Mucosa of rectum (tissue), 2 donors: ENCODE results near the gene INO80C.

ENCODE experiments used
- H3K27ac ChIP-seq, 2 donors: one replicate each; pipeline ENCODE4 v1.7.0; 2013; ENCODE audit warnings: inconsistent platforms in 2 of 2, low read depth in 2 of 2, low read length in 2 of 2
- H3K27me3 ChIP-seq, 2 donors: one replicate each; pipeline ENCODE4 v1.7.0; 2013; ENCODE audit warnings: low read length in 2 of 2; ENCODE audit not compliant: control insufficient read depth in 2 of 2, insufficient read depth in 2 of 2
- H3K36me3 ChIP-seq, 2 donors: one replicate each; pipeline ENCODE4 v1.7.0; 2013; ENCODE audit warnings: low read length in 2 of 2; ENCODE audit not compliant: control insufficient read depth in 2 of 2, insufficient read depth in 2 of 2
- H3K4me1 ChIP-seq, 2 donors: one replicate each; pipeline ENCODE4 v1.7.0; 2013; ENCODE audit warnings: low read length in 2 of 2, mild to moderate bottlenecking in 1 of 2; ENCODE audit not compliant: control insufficient read depth in 2 of 2, insufficient read depth in 2 of 2
- H3K4me3 ChIP-seq, 2 donors: one replicate each; pipeline ENCODE4 v1.7.0; 2013; ENCODE audit warnings: low read length in 2 of 2
- H3K9ac ChIP-seq, 2 donors: one replicate each; pipeline ENCODE4 v1.7.0; 2013; ENCODE audit warnings: low read length in 2 of 2, low read depth in 1 of 2, mild to moderate bottlenecking in 1 of 2
- H3K9me3 ChIP-seq, 2 donors: one replicate each; pipeline ENCODE4 v1.7.0; 2013; ENCODE audit warnings: low read length in 2 of 2; ENCODE audit not compliant: control insufficient read depth in 2 of 2
- donor health status: healthy.
- donor health status: Normal muscosa, but diverticular disease.

INO80C gene

DNA sequence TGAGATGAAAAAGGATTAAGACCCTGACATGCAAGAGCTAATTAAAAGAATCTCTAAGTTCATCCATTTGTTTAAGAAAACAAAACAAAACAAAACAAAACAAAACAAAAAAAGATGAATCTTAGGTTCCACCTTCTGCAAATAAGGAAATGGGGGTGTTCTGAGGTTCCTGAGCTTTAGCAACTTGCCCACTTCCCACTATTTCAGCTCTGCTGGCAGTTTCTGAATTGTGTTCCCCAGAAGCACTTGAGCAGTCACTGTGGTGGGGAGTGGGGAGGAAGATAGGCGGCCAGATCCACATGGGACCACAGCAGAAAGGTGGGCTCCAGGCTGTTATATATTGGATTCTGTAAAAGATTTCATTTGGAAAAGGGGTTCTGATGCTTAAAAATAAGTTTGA, 20.3 kb downstream of the INO80C start:
- Histone ChIP-seq H3K36me3 (no peaks in the 10 kb centered on the region), H3K4me3 (no peak overlapping the region), H3K27ac (peak overlapping the region in 1 of 2 donors; percentile 18), H3K9ac (no peak overlapping the region), H3K4me1 (peaks cover 23 to 29% of the 10 kb centered on the region in 2 donors), H3K9me3 (no peaks in the 10 kb centered on the region), H3K27me3 (no peaks in the 10 kb centered on the region)

DNA sequence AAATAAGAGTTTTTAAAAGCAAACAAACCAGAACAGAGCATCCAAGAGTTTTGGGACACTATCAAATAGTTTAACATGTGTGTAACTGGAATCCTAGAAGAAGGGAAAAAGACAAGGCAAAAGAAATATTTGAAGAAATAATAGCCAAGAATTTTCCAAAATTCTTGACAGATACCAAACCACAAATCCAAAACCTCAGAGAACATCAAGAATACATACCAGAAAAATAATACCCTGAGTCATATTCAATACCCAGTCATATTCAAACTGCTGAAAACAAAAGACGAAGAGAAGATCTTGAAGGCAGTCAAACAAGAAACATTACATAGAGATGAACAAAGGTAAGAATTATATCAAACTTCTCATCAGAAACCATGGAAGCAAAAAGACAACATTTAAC, 22.9 kb downstream of the INO80C start:
- Histone ChIP-seq H3K4me1 (peaks cover 6 to 17% of the 10 kb centered on the region in 2 donors), H3K4me3 (no peak overlapping the region), H3K27ac (no peak overlapping the region), H3K36me3 (no peaks in the 10 kb centered on the region), H3K9ac (no peak overlapping the region), H3K9me3 (no peaks in the 10 kb centered on the region), H3K27me3 (no peaks in the 10 kb centered on the region)

DNA sequence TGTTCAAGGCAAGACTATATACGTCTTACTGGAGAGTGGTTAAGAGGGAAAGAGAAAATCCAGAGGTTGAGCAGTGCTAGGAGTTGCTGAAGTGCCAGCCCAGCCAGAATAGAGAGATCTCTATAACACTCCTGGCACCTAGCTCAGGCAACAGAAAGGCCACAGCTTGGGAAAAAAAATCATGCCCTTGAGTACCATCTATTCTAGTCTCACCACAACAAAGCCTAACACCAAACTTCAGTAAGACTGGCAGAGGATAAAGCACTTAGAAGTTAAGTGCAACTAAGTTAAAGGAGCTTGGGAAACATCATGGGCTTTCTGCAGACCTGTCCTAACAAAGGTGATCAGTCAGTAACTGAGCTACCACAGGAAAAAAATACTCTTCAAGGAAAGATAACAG, 24.2 kb downstream of the INO80C start:
- Histone ChIP-seq H3K27me3 (no peaks in the 10 kb centered on the region), H3K4me3 (no peak overlapping the region), H3K9me3 (no peaks in the 10 kb centered on the region), H3K9ac (no peak overlapping the region), H3K27ac (no peak overlapping the region), H3K4me1 (peaks cover 2 to 6% of the 10 kb centered on the region in 2 donors), H3K36me3 (no peaks in the 10 kb centered on the region)

DNA sequence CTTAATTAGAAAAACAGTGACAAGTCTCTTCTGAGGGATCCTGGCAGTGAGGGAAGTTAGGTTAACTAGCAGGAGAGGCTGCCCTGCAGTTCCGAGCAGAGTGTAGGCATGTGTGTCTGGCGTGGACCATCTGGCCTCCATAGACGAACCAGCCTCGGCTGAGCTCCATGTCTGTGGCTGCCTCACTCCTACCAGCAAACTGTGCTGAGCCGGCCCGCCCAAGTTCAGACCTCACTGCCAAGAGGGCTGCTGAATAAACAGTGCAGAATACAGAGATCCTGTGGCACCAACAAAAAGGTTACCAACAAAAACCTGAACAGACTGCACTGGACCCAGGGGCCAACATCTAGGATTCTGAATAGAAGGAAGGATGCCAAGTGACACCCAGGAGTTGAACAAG, 27.3 kb downstream of the INO80C start:
- H3K9ac ChIP-seq, result no peak overlapping the region
- H3K36me3 ChIP-seq, result peaks cover 2 to 3% of the 10 kb centered on the region in 2 donors
- no peaks in the 10 kb centered on the region for H3K27me3 ChIP-seq
- H3K4me3 ChIP-seq, result no peak overlapping the region
- H3K4me1 ChIP-seq, result no peaks in the 10 kb centered on the region
- H3K9me3 ChIP-seq, result no peaks in the 10 kb centered on the region
- no peak overlapping the region for H3K27ac ChIP-seq

- Histone ChIP-seq H3K27ac (no peak overlapping the region), H3K36me3 (peaks cover 2 to 3% of the 10 kb centered on the region in 2 donors)
Measured at GRCh38 chr18:35469725-35470124, 28.0 kb downstream of the INO80C start.

GRCh38 chr18:35468711-35469110, 29.0 kb downstream of the INO80C start:
- H3K4me1 ChIP-seq, result no peaks in the 10 kb centered on the region
- H3K36me3 ChIP-seq, result peaks cover 2 to 3% of the 10 kb centered on the region in 2 donors
- no peak overlapping the region for H3K9ac ChIP-seq
- no peak overlapping the region for H3K4me3 ChIP-seq
- no peaks in the 10 kb centered on the region for H3K27me3 ChIP-seq
- no peaks in the 10 kb centered on the region for H3K9me3 ChIP-seq
- H3K27ac ChIP-seq, result no peak overlapping the region

More at GRCh38 chr18:35469725-35470124, 28.0 kb downstream of the INO80C start:
- Histone ChIP-seq H3K9me3 (no peaks in the 10 kb centered on the region), H3K4me3 (no peak overlapping the region), H3K27me3 (no peaks in the 10 kb centered on the region), H3K9ac (no peak overlapping the region), H3K4me1 (no peaks in the 10 kb centered on the region)

DNA sequence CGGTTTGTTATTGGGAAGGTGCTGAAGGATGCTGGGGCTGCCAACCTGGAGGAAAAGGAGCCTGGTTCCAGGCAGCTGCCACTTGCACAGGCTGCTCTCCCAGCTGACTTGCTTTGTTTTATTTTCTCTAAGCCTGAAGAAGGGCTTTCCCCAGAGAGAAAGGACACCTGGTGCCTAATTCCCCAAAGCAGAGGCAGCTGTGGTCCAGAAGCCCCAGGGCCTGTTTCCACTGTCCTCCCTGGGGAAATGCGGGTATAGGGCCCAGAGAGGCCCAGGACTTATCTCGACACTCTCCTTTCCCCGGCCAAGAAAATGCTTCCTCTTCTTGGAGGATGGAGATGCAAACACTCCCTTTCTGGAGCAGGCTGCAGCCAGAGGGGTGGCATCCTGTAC, 30.1 kb downstream of the INO80C start:
- no peaks in the 10 kb centered on the region for H3K4me1 ChIP-seq
- H3K9ac ChIP-seq, result no peak overlapping the region
- H3K4me3 ChIP-seq, result no peak overlapping the region
- H3K9me3 ChIP-seq, result no peaks in the 10 kb centered on the region
- no peaks in the 10 kb centered on the region for H3K27me3 ChIP-seq
- H3K36me3 ChIP-seq, result peaks cover 2 to 3% of the 10 kb centered on the region in 2 donors
- no peak overlapping the region for H3K27ac ChIP-seq

DNA sequence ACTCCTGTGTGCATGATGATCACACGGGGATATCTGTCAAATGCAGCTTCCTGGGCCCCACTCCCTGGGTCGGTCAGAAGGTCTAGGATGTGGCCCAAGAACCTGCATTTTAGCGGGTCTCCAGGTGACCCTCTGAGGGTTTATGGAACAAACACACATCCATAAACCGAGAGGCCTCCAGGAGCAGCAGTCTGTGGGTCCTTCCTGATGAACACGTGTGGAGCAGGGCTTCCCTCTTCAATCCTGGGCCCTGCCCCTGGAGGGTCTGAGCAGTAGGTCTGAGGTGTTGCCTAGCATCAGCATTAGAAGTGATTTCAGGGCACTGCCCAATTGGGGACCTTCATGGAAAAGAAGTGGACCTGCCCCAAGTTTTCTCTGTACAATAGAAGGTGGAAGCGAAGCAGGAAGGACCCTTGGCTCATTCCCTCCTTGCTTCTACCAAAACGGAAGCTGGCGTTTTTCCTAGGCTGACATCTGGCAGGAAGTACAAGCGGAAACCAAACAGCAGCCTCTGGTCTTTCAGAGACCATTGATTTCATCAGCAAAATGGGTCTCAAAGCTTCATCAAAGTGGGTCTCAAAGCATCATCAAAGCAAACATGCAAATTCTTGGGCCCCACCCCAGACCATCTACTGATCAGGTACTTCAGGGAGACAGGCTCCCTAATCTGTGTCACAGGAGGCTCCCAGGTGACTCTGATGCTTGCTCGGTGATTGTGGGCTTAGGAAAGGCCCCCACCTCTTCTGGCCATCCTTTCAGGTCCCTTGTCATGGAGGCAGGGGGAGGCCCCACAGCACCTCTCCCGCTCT, 30.7 kb downstream of the INO80C start:
- no peak overlapping the region for H3K27ac ChIP-seq
- no peaks in the 10 kb centered on the region for H3K9me3 ChIP-seq
- no peaks in the 10 kb centered on the region for H3K27me3 ChIP-seq
- H3K4me3 ChIP-seq, result no peak overlapping the region
- peaks cover 0 to 2% of the 10 kb centered on the region in 2 donors for H3K4me1 ChIP-seq
- no peak overlapping the region for H3K9ac ChIP-seq
- H3K36me3 ChIP-seq, result peaks cover 2 to 3% of the 10 kb centered on the region in 2 donors

- Histone ChIP-seq H3K27ac (no peak overlapping the region), H3K9me3 (no peaks in the 10 kb centered on the region), H3K36me3 (peaks cover 2 to 3% of the 10 kb centered on the region in 2 donors), H3K9ac (no peak overlapping the region), H3K4me3 (no peak overlapping the region), H3K4me1 (peaks cover 2% of the 10 kb centered on the region in 2 donors), H3K27me3 (no peaks in the 10 kb centered on the region)
Measured at GRCh38 chr18:35466334-35466733, 31.4 kb downstream of the INO80C start.

GRCh38 chr18:35465329-35465728, 32.4 kb downstream of the INO80C start:
- H3K27ac ChIP-seq, result no peak overlapping the region
- no peaks in the 10 kb centered on the region for H3K27me3 ChIP-seq
- H3K36me3 ChIP-seq, result peaks cover 2 to 3% of the 10 kb centered on the region in 2 donors
- H3K4me3 ChIP-seq, result no peak overlapping the region
- H3K9me3 ChIP-seq, result no peaks in the 10 kb centered on the region
- H3K9ac ChIP-seq, result no peak overlapping the region
- peaks cover 2 to 6% of the 10 kb centered on the region in 2 donors for H3K4me1 ChIP-seq
